NCI-H2107 (cell line): ENCODE data around the gene ZFAND2B.

ENCODE experiments used
- DNase-seq: peaks from one replicate; lab custom pipeline; 2025; lab: John Stamatoyannopoulos, UW

Gene ZFAND2B, protein sequence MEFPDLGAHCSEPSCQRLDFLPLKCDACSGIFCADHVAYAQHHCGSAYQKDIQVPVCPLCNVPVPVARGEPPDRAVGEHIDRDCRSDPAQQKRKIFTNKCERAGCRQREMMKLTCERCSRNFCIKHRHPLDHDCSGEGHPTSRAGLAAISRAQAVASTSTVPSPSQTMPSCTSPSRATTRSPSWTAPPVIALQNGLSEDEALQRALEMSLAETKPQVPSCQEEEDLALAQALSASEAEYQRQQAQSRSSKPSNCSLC

DNA sequence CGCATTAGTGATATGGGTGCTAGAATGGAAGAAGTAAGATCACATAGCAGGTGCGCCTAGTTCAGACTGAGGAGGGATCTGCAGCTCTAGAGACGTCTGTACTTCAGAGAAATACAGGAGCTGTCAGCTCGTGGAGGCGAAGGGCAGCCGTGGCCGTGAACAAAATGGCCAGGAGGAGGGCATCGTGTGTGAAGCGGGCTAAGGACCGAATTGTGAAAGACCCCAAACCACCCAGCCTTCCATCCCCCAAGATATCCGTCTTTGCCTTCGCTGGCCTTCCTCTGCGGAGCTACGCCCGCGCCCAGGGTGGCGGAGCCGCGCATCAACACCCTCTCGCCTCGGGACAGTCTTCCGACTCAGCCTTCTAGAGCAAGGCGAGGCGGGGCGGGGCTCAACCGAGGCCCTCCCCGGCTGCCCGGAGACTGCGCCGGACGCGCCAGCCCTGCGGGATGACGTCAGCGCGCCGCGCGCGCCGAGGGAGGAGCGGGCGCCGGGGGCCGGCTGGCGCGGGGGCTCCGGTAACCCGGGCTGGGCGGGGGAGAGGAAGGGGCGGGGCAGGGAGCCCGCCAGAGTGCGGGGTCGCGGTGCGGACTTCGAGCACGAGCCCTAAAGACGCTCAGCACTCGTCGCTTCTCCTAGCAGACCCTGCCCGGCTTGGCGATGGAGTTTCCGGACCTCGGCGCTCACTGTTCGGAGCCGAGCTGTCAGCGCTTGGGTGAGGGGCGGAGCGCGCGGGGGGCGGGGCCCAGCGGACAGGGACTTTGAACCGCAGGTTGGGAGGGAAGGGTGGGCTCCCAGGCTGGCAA lies at the start of gene ZFAND2B:
ZFAND2B (plus strand) TSS at position 455 of the 806 bp plus-strand sequence; CDS start at position 661, 206 bp downstream.
- peak; percentile 71 for DNase-seq

GRCh38 chr2:219157396-219157795 lies 49.2 kb upstream of the ZFAND2B start:
- no peak for DNase-seq

DNA sequence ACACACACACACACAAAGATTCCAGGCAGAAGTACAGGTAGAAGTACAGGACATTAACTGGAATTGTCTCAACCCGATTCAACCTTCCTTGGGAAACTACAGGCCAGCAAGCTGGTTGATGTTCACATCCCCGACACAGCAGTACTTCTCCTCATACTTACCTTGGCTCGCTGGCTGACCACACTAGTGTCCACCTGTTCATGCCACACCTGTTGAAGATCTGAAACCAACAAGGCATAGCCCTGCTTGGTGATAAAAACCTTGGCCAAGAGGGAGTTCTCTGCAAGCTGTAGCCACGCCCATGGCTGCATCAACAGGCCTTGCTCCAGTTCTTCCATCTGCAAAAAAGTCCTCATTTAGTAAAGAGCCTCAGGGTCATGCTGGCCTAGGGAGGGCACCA lies 48.6 kb upstream of the ZFAND2B start:
- DNase-seq: no peak

DNA sequence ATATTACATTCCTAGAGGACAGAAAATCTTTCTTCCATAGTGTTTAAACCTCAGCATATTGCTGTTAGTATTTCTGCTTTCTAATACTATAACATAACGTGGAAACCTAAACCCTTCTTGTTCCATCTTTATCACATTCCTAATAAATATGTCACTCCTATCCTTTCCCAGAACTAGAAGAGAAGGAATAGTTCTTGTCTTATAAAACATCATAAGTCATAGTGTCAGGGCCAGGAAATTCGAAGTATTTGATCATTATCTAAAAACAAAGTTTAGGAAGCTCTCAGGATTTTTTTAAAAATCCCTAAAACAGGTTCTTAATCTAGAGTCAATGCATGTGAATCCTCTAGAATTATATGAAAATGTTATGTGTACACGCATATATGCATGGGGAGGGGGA lies 48.0 kb upstream of the ZFAND2B start:
- DNase-seq: no peak

DNA sequence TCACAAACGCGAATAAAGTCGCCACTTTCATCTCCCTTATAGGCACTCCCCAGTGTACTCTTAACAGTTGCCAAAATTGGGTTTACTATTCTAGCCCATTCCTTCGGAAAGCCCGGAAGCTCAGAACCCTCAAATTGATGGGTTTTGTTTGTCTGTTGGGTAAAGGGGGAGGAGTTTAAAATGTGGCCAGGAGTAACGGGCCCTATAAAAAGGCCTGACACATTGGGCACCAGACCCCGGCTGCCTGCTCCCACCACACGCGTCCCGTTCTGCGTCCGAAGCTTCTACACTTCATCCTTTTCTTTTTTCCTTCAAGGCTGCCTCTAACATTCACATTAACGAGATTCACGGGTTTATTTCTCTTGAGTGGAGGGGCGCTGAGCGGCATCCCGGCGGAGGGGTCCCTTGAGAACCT lies 46.8 kb upstream of the ZFAND2B start:
- DNase-seq: no peak

DNA sequence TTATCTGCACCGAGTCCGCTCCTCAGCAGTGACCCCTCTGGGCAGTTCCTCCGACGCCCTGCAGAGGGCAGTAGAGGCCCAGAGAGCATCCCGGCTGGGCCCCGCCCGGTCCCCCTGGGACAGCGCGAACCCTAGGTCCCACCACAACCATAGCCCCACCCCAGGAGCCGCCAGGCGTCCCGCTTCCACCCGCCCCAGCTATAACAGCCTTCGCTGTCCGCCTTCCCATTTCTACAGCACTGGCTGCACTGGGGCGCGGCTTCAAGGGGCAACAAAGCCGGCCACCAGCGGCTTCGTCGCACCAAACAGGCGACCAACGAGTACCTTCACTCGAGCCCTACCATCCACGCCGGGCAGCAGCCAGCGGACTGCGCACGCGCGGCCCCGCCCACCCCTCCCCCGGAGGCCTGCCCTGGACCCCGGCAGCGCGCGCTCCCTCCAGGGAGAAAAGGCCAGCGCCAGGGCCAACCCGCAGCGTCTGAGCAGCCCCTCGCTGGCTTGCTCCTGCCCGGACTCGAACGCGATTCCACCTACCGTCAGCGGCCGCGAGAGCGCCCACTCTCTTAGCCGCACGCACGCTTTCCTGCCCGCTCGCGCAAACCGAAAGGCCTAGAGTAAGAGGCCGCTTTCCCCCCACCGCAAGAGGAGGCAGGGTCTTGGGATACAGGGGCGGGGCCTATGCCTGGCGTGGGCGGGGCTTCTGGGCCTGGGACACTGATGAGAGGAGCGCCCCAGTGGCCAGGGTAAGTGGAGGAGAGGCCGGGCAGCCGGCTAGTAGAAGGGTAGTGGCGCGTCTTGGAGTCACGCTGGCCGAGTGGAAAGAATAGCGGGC lies 46.2 kb upstream of the ZFAND2B start, which contains the start of gene NHEJ1:
NHEJ1 (minus strand) TSS at position 630 of the 832 bp plus-strand sequence. CDS start 2,453 bp downstream, outside the sequence.
- peak; percentile 36 for DNase-seq

DNA sequence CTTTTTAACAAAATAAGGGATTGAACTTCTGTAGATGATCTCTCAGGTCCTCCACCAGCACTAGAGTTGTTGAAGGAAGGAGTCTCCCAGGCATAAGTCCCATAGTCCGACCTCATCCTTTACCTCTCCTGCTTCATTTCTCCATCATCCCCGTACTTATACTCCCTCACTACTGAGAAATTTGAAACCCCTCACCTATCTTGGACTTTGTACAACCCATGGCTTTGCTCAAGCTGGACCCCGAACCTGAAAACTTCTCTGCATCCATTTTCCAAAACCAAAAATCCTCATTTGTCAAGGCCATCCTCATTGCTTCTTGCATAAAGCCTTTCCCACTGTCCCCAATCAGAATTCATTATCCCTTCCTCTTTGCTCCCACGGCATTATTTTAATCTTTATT lies 45.5 kb upstream of the ZFAND2B start:
- DNase-seq: no peak

DNA sequence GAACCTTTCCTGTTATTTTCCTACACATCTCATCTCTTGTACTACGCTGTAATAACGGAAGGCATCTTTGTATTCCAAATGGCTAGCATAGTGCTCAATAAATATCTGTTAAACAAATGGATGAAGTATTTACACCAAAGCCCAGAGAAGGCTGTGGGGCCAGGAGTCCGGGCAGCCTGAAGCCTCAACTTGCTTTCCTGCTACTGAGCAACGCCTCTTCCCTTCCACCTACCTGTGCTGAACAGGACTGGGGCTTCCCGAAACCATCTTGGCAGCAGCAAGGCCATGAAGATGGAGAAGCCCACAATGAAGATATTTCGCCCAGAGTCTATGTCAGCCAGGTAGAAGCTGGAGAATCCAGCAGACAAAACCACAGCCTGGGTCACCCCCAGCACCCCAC lies 43.4 kb upstream of the ZFAND2B start:
- DNase-seq: no peak

DNA sequence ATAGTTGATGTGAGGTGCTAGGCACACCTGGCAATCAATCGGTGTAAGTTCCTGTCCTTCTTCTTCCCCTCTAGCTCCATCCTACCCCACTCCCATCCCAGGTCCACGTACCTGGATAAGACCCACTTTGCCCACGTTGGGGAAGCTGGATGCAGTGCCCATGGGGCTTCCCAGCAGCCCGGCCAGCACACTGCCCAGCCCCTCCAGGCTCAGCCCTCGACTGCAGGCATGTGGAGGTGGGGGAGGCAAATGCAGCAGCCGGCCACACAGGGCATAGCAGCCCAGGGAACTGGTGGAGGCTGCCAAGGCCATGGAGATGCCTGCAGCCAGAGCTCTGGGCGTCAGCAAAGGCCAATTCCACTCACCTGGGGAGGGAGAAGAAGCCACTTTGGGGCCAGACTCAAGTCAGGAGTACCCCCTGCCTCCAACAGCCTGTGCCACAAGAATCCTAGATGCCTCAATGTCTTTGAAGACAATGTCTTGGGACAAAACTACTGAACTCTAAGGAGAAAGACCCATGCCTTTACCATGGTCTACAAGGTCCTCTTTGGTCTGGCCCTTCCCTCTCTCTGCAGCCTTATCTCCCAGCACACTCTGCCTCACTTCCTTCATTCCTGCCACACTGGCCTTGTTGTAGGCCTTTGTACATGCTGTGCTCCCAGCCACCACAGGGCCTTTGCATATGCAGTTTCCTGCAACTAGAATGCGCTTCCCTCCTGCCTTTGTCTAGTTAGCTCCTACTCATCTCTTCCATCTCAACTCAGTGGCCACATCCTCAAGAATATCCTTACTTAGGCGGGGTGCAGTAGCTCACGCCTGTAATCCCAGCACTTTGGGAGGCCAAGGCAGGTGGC lies 41.3 kb upstream of the ZFAND2B start:
- DNase-seq: no peak

DNA sequence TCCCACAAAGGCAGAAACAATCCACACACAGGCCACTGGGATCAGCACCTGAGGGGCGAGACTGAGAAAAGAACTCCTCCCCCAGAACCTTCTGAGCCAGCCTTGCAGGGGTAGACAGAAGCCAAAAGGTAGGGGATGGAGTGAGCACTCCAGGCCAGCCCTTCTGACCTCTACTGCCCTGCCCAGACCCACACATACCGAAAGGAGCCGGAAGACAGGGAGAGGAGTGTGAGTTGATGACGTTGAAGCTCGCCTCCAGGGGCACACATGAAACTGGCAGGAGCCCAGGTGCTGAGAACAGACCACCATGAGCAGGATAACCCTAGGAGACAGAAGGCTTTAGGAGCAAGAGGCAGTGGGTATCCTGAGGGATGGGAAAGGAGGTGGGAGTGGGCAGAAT lies 38.6 kb upstream of the ZFAND2B start:
- no peak for DNase-seq

GRCh38 chr2:219168526-219168925 lies 38.1 kb upstream of the ZFAND2B start:
- DNase-seq: no peak

- DNase-seq: no peak
Measured at GRCh38 chr2:219168932-219169331, 37.6 kb upstream of the ZFAND2B start.

- no peak for DNase-seq
Measured at GRCh38 chr2:219169930-219170654, 36.5 kb upstream of the ZFAND2B start, which contains the start of gene SLC23A3. SLC23A3 (minus strand) TSS chr2:219170029; CDS start chr2:219169984, 45 bp downstream.

DNA sequence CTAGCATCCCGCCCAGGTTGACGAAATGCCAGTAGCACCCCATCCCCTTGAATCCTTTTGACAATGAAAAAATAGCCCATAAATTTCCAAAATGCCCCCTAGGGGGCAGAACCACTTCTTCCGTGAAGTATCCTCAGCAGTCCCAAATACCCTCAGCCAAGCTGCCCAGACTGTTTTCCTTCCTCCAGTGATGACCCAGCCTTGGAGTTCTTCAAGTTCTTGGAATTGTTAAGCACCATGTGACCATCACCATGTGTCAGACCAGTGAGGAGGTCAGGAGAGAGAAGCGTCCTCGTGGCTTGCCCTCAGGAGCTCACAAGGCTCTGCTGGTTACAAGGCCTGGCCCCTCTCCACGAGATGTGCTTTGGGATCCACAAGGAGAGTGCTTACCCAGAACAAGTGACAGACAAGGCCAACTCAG lies 35.3 kb upstream of the ZFAND2B start:
- DNase-seq: no peak

DNA sequence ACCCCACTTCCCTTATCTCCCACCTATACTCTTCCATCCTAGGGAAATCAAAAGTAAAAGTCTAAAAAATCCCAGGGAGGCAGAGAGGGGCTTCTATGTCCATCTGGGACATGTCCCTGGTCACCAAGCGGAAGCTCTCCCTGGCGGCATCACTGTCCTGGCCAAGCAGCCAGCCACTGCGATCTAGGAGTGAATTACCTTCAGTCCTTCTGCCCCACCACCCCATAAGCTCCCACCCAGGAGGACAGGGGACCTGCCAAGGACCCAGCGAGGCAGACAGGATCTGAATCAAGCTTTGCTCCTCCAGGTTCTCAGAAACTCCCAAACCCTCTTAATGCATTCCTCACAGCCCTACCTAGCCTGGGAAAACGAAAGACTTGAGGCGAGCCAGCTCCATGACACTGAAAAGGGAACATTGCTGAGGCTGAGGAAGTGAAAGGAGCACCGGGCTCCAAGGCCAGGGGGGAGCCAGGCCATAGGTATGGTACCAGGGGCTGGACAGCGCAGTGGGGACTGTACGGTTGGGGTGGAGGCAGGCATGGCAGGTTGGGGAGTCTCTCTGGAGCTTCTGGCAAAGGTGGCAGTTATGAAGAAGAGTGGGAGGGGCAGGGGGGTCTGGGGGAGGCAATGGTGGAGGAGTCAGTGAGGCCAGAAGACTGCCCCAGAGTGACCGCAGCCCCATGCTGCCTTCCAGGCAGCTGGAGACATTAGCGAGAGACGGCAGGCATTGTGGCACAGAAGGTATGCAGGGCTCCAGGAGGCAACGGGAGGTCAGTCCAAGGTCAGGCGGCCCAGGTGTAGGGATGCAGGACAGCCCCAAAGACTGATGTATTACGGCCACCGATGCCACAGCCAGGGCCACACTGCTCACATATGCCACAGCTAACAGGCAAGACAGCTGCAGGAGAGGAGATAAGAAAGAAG lies 34.1 kb upstream of the ZFAND2B start:
- no peak for DNase-seq

- no peak for DNase-seq
Measured at GRCh38 chr2:219173176-219173575, 33.4 kb upstream of the ZFAND2B start.

DNA sequence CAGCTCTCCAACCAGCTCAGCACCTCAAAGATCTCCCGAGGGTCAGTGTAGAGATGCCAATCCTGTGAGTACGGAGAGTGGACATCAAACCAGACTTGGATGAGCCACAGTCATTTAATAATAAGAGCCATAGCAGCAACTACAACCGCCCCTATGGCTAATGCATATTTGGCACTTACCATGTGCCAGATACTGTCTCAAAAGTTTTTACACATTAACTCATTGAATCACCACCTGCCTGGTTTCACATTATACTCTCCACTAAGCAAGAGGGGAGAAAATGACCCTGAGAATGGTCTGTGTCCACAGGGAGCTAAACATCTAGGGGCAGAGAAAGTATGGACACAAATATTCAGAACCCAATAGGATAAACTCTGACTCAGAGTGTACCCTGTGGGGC lies 32.4 kb upstream of the ZFAND2B start:
- no peak for DNase-seq

GRCh38 chr2:219174801-219175200 lies 31.8 kb upstream of the ZFAND2B start:
- DNase-seq: no peak

DNA sequence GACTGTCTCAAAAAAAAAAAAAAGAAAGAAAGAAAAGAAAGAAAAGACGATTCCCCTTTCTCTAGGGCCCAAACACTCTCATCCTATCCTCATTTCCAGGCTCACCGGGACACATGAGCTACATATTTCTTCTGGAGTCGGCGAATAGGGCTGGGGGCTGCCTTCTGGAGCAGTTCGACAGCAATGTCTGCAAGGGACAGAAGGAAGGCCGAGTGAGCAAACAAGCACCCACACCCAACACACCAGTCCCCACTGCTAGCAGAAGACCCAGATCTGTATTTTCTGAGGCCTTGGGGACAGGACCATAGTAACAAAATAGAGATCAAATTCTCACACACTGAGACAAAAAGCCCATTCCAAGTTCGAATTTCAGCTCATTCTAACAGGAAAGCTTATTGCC lies 31.1 kb upstream of the ZFAND2B start:
- no peak for DNase-seq
